ENCODE measurements around the gene OR2A14. TPM values are rescaled to one million over a fixed set of nuclear protein-coding genes. Genes with fewer than 3 reads are reported as not detected.
A peak's percentile ranks its signal among the peaks of the same experiment; 100 is the strongest.
"Not testable (repeated sequence)": the region's sequence is repeated elsewhere in the genome, so short reads cannot be mapped to it uniquely, and the experiment has no call there.

Gene OR2A14
- polyA plus RNA-seq, 1 donor, result not detected

DNA sequence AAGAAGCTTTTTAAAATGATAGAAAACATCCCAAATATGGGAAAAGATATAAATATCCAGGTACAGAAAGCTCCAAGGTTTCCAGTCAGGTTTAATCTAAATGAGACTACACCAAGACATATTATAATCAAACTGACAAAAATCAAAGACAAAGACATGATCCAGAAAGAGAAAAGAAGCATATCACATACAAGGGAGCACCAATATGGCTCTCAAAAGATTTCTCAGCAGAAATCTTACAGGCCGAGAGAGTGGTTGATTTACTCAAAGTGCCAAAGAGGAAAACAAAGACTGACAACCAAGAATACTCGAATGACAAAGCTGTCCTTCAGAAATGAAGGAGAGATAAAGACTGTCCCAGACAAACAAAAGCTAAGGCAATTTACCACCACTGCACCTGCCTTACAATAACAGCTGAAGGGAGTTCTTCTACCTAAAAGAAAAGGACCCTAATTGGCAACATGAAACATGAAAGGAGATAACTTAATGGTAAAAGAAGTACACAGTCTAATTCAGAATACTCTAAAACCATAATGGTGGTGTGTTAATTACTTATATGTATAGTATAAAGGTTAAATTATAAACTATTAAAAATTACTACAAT is 25.4 kb downstream of the OR2A14 start:
- no peak for DNase-seq

DNA sequence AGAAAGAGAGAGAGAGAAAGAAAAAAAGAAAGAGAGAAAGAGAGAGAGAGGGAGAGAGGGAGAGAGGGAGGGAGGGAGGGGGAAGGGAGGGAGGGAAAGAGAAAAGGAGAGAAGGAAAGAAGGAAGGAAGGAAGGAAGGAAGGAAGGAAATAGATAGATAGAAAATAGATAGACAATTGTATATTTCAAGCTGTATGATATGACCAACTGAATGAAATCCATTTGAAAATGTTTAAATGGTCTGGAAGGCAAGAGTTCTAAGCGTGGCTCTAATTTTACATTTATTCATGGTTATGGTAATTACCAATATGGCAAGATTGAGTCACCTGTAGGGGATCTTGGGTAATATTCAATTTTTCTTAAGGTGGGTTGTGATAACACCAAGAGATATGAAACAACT is 35.9 kb downstream of the OR2A14 start:
- no peak for DNase-seq

DNA sequence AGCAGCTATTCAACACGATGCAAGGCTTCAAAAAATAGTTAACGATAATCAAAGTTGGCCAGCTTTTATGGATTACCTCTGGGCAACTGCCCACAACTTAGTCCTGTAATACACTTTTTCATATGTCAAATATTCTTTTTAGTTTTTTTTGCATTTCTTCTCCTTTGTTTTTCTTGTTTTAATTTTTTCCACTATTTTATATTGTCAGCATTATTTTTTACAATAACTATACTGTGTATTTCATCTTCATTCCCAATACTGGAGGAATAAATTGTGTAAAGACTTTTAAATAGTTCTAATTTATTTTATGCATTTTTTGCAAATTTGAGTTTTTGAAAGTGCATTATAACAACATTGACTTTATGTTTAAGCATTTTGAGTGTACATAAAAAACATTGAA is 41.8 kb downstream of the OR2A14 start:
- no peak for DNase-seq

DNA sequence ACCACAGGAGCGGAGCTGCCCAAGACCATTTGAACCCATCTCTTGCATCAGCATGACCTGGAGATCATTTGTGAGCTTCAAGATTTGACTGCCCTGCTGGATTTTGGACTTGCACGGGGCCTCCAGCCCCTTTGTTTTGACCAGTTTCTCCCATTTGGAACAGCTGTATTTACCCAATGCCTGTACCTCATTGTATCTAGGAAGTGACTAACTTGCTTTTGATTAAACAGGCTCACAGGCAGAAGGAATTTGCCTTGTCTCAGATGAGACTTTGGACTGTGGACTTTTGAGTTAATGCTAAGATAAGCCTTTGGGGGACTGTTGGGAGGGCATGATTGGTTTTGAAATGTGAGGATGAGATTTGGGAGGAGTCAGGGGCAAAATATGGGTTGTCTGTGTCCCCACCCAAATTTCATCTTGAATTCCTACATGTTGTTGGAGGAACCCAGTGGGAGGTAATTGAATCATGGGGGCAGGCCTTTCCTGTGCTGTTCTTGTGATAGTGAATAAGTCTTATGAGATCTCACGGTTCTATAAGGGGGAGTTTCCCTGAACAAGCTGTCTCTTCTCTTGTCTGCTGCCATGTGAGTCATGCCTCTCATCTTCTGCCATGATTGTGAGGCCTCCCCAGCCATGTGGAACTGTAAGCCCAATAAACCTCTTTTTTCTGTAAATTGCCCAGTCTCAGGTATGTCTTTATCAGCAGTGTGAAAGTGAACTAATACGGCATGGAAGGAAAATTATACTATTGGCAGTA is 48.8 kb downstream of the OR2A14 start:
- DNase-seq, result not testable (repeated sequence)

DNA sequence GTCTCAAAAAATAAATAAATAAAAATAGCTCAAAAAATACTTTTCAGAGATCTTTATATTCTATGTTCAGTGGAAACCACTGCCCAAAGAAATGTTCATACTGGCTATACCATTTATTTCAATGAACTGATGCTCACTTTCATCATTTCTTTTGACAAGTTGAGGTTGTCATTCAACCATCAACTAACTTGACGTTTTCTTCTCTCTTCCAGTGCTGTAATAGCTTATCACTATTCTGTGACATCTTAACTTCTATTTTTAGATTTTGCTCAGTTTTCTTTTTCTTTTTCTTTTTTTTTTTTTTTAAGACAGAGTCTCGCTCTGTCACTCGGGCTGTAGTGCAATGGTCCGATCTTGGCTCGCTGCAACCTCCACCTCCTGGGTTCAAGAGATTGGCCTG is 51.6 kb downstream of the OR2A14 start:
- DNase-seq, result no peak

DNA sequence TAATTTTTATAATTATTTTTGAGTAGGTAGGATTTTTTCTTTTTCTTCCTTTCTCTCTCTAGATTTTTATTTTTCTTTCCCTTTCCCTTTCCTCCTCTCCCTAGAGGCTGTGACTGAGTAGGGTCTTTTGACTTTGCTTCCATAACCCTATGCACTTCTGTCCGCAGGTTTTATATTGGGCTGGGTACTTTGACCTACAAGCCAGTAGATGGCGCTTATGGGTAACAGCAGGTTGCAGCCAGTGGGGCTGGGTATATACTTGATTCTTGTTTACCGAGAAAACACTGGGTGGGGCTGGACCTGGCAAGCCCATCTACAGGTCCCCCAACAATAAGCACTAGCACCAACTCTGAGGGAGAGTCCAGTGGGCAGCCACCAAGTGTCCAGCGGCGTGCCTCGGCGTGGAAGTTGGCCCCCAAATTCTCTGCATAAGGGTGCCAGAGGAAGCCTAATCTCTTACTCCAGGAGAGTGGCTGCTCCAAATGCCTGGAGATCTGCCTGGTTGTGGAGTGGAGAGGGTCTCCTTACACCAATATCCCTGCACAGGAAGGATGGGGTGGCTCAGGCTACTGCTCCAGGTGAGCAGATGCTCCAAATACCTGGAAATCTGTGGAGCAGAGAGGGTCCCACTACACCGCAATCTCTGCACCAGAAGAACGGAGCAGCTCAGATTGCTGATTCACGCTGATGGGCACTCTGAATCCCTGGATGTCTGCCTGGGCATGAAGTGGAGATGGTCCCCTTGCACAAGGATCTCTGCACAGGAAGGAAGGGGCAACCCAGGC is 55.6 kb downstream of the OR2A14 start:
- DNase-seq, result peak; percentile 17

DNA sequence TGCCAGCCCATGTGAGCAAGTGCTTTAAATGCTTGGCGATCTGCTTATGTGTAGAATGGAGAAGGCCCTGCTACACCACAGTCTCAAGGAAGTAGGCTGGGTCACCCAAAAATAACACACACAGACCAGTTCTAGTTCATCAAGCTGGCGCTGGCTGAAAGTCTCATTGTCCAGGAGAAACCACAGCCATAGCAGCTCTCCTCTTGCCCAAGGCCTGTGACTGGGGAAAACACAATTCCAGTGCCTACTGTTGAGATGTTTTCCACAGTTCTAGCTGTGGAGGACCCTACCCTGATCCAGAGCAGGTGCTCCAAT is 56.1 kb downstream of the OR2A14 start:
- not testable (repeated sequence) for DNase-seq

Other genes with a start within 250 kb of the OR2A14 start
- gene TCAF1, start 221.0 kb upstream of the OR2A14 start, polyA plus RNA-seq (ENCODE audit: insufficient read length), result 84.1 TPM
- not detected for gene OR2F2, start 187.9 kb upstream of the OR2A14 start, polyA plus RNA-seq (ENCODE audit: insufficient read length)
- 0.45 TPM for gene OR2F1, start 168.3 kb upstream of the OR2A14 start, polyA plus RNA-seq (ENCODE audit: insufficient read length)
- not detected for gene OR6B1, start 122.9 kb upstream of the OR2A14 start, polyA plus RNA-seq (ENCODE audit: insufficient read length)
- 0.18 TPM for gene OR2A5, start 74.2 kb upstream of the OR2A14 start, polyA plus RNA-seq (ENCODE audit: insufficient read length)
- gene OR2A25, start 53.4 kb upstream of the OR2A14 start, polyA plus RNA-seq (ENCODE audit: insufficient read length), result 0.22 TPM
- 0.05 TPM for gene OR2A12, start 36.9 kb upstream of the OR2A14 start, polyA plus RNA-seq (ENCODE audit: insufficient read length)
- not detected for gene OR2A2, start 13.6 kb upstream of the OR2A14 start, polyA plus RNA-seq (ENCODE audit: insufficient read length)
- gene CTAGE4, start 60.3 kb downstream of the OR2A14 start, polyA plus RNA-seq (ENCODE audit: insufficient read length), result 1.0 TPM
- 24.0 TPM for gene ARHGEF35, start 72.7 kb downstream of the OR2A14 start, polyA plus RNA-seq (ENCODE audit: insufficient read length)
- gene OR2A42, start 116.4 kb downstream of the OR2A14 start, polyA plus RNA-seq (ENCODE audit: insufficient read length), result 1.8 TPM
- gene OR2A7, start 141.6 kb downstream of the OR2A14 start, polyA plus RNA-seq (ENCODE audit: insufficient read length), result 9.4 TPM
- 12.3 TPM for gene CTAGE8, start 146.1 kb downstream of the OR2A14 start, polyA plus RNA-seq (ENCODE audit: insufficient read length)
- 1.2 TPM for gene OR2A1, start 189.2 kb downstream of the OR2A14 start, polyA plus RNA-seq (ENCODE audit: insufficient read length)
- gene ARHGEF5, start 232.2 kb downstream of the OR2A14 start, polyA plus RNA-seq (ENCODE audit: insufficient read length), result 18.8 TPM